GM18909 (cell line): ENCODE measurements around the gene NIN.

Experiments used
- ATAC-seq: cut with Tn5 transposase; IDR thresholded peaks from one replicate; pipeline ENCODE4 v1.9.1; 2021; ENCODE audit warnings: mild to moderate bottlenecking; ENCODE audit not compliant: unreplicated experiment, poor library complexity

The NIN gene

DNA sequence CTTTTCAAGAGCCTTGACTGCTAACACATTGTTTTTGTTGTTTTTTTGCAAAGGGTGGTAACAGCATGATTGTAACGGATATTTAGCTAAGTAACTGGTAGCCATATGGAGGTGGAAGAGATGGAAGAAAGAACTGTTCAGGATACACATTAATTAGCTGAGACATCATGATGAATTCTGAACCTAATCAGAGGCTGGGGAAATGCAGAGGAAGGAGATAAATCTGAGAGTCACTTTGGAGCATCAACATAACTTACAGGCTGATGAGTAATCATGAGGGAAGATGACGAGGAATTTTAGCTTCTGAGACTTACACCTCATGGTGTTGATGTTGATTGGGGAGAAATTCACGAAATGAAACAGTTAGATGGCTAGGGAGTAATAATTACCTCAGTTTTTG, 62.3 kb downstream of the NIN start:
- ATAC-seq = no peak

DNA sequence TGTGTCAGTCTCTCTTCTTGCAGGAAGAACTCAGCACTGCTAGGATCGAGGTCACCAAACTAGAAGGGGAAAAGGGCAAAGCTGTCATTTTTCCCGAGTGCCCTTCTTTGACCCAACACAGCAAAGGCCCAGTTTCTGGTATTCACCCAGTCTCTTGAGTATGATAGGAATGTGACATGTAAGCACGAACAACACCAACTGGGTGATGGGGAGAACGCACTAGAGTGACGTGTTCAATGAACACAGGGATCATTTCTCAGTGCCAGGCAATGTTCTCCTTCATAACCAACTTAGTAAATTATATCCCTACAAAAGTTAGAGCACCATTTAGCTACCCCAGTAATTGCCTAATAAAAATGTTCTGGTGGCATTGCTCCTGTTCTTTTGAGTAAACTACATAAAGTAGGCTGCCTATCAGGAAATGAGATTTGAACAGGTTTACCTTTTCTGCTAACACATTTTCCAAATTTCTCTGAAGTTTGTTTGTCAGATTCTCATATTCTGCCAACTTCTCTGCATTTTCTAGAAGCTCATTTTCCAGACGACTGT, 64.5 kb downstream of the NIN start:
- ATAC-seq = no peak

DNA sequence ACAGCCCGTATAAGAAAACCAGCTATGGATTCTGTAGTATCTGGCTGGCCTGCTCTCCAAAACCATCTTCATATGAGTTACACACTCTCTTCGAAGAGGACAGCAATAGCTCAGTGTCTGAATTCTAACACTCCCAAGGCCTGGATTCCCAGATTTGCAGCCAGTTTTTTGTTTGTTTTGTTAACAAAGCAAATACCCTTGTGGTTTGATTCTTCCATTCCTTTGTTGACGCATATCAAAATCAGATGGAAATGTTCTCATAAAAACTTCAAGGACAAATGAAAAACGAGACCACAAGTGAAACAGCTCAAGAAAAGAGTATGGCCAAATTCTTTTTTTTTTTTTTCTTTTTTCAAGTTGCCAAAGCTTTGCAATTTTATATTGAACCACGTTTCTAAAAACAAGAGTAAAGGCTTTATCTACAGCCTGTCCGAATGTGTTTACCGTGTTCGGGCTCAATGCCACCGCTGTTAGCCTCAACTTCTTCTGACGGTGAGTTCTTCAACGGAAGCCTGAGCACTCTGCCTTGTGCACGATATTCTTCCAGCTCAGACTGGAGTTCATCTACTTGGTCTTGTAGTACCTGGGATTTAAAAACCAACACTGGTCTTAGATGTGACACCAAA, 67.5 kb downstream of the NIN start:
- no peak for ATAC-seq

DNA sequence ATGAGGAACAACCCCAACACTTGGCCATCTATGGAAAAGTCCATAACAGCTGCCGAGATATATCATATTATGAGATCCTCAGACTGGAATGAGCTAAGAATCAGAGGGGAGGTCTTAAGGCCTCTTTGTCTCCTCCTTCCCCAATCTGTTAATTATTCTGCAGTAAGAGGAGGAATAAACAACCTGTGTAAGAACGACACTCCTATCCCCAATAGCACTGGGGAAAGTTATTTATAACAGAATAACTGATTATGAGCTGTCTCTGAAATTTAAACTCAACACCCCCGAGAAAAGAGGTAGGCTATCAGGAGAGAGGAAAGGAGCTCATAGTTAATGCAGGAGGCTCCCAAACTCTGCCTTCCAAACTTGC, 68.0 kb downstream of the NIN start:
- ATAC-seq = peak; percentile 5

DNA sequence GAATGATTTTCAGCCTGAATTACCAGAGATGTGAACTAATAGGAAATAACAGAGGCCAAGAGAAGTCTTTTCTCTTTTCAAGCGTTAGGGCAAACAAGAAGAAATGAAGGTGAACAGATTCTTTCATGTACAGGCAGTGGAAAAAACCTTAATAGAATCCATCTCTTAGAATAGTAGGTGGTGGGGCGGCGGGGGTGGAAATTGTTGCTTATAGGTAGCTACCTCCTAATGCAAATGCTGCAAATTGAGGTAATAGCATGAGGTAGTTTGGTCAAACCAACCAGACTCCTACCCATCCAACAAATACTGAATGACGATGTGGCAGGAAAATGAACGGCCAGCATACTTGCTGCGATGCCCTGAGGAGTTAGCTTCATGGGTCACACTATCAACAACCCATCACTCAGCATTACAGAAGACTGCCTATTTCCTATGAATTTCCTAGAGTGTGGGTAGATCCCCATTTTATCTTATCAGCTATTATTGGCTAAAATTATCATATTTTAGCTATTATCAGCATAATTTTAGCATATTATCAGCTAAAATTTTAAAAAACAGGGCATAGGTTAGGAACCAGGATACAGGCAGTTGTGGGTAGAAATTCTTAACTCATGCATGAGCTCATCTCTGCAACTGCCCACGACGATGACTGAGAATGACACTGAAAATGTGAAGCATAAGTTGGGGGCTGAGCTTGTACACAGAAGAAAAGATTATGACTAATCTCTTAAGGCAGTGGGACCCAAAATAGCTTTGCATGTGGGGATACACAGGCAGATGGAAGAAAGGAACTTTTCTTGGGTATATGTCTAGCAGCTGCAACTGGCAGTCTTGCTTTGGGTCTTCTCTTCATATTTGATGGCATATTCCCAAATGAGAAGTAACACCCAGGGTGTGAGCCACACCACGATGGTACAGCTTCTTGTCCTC, 68.7 kb downstream of the NIN start:
- peak; percentile 79 for ATAC-seq

DNA sequence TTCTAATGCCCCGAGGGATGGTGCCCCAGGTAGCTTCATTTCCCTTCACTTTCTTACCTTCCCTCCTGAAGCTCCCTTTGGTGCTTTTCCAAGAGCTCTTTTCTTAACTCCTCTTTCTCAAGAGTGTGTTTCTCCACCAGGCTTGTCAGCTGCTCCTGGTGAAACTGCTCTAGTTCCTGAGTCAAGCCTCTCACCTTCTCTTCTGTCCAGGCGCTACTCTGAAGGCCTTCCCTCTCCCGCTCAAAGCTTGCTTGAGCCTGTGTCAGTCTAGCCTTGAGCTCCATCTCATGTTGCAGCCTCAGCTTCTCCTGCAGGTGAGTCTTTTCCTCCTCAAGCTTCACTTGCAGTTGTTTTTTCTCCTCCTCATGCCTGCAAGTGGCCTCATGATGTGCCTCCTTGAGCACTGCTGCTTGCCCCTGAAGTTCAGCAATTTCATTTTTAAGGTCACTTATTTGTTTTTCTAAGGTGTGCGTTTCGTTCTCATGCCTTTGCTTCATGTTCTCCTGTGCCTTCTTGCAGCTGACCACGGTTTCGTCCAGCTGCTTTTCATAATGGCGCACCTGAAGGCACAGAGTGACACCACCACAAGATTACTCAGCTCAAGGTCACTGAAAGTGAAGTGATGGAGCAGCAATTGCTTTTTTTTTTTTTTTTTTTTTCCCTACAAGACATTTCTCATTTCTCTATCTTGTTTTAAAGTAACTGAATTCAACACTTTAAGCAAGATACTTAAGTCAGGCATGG, 71.0 kb downstream of the NIN start:
- ATAC-seq = no peak

DNA sequence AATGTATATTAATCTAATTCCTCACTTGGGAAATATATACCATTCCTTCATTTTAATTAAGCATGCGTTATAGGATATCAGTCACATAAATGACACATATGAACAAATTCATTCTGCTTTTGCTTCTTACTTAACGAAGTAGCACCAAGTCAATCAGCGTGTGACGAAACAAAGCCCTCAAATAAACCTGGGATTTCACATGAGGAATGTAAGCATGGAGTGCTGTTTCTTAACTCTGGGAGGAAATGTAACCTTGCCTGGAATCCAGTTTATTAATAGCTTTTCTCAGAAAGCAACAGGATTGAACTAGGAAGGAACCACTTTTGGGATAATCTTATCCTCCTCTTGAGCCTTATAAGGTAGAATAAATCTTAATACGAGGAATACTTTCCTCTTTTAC, 72.0 kb downstream of the NIN start:
- ATAC-seq = no peak

DNA sequence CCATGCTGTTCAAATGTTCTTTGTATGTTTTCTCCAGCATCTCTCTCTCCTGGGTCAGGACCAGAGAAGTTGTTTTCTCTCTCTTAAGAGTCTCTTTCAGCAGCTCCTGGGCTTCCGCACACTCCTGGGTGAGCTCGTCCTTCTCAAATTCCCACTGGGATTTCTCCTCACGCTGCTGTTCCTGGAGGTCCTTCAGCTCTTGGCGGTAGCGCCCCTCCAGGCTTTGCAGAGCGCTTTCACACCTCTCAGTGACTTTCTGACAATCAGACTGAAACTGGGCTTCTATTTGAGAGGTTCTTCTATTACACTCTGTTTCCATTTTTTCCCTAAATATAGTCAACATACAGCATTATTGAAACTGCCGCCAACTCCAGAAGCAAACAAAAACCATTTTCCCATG, 72.7 kb downstream of the NIN start:
- ATAC-seq = no peak

DNA sequence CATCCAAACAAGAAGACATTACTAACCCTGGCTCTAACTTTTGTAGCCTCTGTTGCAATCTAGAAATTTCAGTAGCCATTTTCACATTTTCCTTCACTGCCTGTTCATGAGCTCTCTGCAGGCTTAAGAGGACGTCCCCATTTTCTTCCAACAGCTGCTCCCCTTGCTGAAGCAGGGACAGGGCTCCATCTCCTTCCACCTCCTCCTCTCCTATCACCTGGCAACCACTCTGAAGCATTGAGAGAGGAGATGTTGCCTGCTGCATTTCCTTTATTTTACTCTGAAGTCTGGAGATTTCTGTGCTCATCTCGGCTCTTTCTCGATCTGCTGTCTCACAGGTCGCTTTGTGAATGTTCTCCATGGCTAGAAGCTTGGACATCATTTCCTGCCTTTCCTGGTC, 73.3 kb downstream of the NIN start:
- no peak for ATAC-seq

DNA sequence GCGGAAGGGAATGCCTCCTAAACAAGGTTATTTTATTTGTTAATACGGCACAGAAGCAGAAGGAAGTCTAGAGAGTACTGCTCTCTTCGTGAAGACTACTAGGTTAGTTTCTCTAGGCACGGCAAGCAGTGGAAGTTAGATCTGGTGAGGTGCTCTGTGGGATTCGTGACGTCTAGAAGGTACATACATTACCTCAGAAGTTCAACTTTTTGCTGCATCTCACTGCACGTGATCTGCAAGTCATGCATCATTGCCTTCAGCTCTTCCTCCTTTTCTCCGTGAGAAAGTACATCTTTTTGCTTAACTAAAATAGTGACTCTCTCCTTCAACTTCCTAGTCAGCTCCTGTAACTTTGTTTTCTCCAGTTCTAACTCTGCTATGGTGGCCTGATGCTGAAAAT, 74.7 kb downstream of the NIN start:
- no peak for ATAC-seq

DNA sequence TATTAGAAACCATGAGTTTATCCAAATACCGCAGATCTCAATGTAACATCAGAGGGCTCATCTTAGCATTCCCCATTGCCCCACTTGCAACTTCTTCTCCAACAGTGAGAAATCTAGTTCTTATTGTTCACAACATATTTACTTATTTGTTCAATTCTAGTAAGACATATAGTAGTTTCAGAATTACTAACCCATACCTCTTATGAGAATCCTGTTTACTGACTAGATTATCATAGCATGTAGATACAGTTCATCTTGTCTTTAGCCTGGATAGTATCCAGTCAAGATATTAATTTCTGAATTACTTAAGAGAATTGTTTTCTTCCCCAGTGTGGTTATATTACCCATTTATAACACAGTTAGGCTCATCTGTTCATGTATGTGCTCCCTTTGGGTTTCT, 80.6 kb downstream of the NIN start:
- no peak for ATAC-seq

DNA sequence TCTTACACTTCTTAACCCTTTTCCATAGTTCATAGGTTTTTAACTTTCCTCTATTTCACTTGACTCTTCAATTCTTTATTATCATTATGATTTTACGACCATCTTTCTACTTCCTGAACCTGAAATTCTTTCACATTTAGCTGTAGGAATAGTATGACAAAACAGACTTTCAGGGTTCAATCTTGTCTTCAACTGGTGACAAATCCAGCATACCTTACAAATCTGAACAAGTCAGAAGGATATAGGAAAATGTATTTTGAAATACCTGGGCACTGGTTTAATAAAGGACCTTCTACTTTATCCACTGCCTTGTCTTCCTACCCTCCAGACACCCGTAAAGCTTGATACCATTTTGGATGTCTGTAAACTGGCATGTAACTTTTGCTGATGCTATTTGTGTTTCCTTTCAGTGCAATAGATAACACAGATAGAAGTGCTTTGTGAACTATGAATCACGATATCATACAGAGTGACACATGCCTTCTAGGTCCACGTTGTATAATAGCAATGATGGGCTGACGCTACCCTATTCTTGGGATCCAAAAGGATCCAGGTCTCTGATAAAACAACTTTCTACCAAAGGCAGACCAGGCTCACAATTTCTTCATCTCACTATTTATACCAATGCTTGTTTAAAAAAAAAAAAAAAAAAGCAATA, 85.4 kb downstream of the NIN start:
- ATAC-seq = no peak

DNA sequence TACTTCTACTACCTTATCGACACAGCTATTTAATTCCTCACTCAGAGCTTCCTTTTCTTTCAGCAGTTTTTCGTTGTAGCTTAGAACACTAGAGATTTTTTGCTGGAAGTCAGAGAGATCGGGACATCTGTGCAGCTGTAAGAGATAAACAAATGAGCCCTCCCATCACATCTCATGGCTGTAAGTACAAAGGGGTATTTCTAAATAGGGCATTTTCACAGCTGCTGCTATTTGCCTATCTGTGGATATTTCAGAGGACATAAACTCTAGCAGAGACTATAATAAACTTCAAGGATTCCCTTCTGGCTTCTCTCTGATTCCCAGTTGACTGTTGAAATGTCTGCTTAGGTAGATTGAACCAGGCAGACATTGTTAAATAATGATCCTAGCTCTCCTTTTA, 86.7 kb downstream of the NIN start:
- ATAC-seq = no peak

DNA sequence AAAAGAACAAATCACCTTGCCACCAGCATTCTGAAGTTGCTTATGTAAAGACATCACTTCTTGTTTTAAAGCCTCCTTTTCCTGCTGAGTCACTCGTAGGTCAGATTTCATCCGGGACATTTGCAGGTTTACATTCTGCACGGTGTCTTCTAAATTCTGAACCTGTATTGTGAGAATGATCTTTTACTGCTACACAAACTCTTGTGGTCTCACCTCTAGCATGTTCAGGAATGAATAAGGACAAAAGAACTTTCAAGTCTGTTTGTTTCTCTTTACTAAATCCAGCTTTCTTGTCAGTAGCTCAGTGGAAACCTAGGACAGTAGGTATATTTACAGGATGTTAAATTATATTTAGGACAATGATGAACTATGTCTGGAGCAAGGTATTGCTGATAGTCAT, 89.4 kb downstream of the NIN start:
- no peak for ATAC-seq

DNA sequence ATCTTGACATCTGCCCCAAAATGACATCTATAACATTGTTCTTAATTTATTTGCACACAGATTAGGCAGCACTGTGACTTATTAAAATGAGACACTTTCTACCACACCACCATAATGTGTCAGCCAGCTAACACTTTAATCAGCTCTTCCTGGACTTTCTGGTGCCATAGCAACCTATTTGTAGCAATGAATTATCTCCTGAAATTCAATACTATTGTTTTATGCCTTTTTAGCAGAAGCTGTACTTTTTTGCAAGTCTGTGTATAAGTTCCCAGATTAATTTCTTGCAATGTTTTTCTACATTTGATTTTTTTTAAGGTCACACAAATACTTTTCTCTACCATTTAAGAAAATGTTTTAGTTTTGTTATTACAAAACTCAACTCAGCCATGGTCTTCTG, 90.1 kb downstream of the NIN start:
- no peak for ATAC-seq

DNA sequence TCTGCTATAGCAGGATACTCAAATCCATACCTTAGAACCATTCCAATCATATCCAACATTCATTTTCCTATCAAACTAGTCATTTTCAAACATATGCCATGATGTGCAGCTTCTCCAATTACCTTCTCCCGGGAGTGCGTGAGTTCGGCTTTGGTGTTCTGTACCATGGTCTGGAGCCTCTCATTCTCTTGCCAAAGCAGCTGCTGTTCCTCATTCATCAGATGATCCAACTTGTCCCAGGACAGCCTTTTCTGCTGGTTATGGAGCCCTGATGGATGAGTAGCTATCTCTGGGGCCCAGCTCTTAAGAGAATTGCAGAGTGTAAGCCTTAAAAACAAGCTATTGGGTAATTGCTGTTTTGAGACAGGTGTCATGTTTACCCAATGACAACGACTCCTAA, 91.8 kb downstream of the NIN start:
- no peak for ATAC-seq

DNA sequence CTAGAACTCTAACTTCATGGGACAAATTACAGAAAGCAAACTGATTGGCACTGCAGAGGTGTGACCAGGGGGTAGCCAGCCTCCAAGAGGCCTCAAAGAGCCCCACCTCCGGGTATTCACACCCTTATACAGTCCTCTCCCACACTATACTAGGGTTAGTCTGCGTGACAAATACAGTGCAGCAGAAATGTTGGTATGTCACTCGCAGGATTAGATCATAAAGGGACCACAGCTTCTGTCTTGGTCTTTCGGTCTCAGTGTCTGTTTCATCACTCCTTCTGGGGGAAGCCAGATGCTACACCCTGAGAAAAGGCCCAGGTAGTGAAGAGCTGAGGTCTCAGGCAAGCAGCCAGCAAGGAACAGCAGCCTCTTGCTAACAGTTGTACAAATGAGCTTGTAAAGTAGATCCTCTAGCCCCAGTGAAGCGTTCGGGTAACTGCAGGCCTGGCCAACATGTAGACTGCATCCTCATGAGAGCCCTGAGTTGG, 94.0 kb downstream of the NIN start:
- ATAC-seq = peak; percentile 84

DNA sequence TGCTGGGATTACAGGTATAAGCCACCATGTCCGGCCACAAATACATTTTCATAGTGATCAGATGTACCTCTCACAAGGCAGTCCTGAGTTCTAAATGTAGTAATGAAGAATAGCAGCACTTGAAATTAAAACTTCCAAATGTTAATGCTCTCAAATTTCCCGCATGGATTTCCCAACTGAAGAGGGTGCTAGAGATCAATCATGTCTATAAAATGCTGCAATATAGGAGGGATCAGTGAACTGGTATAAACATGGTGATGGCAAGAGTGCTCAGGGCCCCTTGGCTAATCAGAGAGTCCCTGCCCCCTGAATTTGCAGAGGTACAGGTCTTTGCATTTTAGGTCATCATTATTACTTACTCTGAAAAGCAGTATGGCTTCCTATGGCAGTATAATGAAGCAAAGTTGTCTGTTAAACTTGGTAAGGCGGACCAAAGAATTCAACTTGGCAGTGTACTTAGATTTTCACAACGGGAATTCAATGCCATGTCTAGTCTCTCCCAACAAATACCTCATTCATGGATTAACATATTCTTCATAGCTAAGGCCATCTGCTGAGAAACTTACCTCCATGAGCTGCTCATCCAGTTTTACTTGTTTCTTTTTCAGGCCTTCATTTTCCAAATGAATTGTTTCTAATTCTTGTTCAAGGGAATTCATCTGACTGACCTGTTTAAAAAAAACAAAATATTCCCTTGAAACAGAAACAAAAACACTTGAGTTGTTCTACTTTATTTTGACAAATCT, 95.8 kb downstream of the NIN start:
- no peak for ATAC-seq

DNA sequence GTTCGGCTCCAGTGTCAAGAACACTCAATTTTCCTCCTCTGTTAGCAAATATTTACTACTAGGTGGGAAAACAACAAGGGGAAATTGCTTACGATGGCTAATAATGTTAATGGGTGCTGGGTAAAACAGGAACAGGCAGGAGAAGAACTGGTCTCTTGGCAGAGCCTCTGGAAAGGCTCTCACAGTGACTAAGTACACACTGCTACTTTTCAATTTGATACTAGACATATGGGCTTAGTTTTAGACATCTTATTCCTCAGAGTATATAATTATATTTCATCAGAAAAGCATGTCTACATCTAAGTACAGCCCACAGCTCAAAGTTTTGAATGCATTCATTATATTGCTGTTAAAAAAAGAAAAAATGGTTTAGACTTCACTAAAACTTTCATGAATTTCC, 97.5 kb downstream of the NIN start:
- no peak for ATAC-seq

DNA sequence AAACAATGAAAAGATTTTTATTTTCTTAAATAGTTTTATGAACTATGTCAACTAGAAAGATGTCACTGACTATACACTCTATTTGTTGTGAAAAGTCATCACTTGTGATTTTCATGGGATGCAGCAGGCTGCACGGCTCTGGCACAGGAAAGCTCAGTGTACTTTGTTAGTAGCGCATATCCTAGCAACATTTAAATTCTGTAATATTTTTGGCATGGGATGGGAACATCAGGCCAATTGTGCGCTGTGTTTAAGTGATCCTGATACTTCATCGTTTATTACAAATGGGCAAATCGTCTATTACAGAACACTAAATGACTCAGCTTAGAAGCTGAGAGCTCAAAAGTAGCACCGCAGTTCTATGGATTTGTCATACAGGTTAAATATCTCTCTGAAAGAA, 102.1 kb downstream of the NIN start:
- no peak for ATAC-seq
